HCT116 (cell line): Measurements from ENCODE around the gene TTC29. TPM values are rescaled to one million over a fixed set of nuclear protein-coding genes. Genes with fewer than 3 reads are reported as not detected.

Experiments
- ATAC-seq: fragments of 200-7000 bp; cut with Tn5 transposase; 2 replicates; pipeline ENCODE4 v1.9.1; 2020; ENCODE audit warnings: mild to moderate bottlenecking, moderate library complexity
- BruUV-seq: library from RNA; stranded (reverse); fragments of 400-500 nt; replicated peaks from 2 replicates; lab custom pipeline; 2021; lab: Mats Ljungman, UMichigan
- CTCF ChIA-PET: fragments of 300-600 bp; sonication (Branson Sonifier 250); formaldehyde crosslinking; loops from one replicate; lab custom pipeline; 2021; ENCODE audit warnings: antibody characterized with exemption; lab: Charles Lee
- POLR2A ChIA-PET: fragments of 300-600, 350-600 bp; sonication (Branson Sonifier 250); formaldehyde crosslinking; loops from one replicate; lab custom pipeline; 2021; ENCODE audit warnings: antibody characterized with exemption; lab: Charles Lee
- RAD21 ChIA-PET, 2 experiments: fragments of 300-600 bp; sonication (Branson Sonifier 250); formaldehyde crosslinking; loops; one replicate each; lab custom pipeline; 2023; ENCODE audit warnings: low total read pairs in 2 of 2; ENCODE audit not compliant: uncharacterized antibody in 2 of 2, unreplicated experiment in 2 of 2, low non-redundant PET in 1 of 2; lab: Charles Lee
- DNase-seq: peaks from one replicate; pipeline ENCODE4 v3.0.0-alpha.2; 2010; ENCODE audit warnings: low read depth, low spot score
- H2AFZ ChIP-seq: fragments of 200-600 bp; shearing (Covaris generic), sonication (generic); 2 replicates; pipeline ENCODE4 v1.6.1; 2017; ENCODE audit warnings: low read depth, mixed run types, mixed read lengths, antibody characterized with exemption, low read length; ENCODE audit not compliant: poor library complexity, severe bottlenecking
- H3K27ac ChIP-seq: 2 replicates; pipeline ENCODE4 v1.5.1; 2012; ENCODE audit warnings: low read depth, low read length
- H3K27me3 ChIP-seq: fragments of 200-600 bp; sonication (generic); 2 replicates; pipeline ENCODE4 v1.6.1; 2016; ENCODE audit warnings: mixed run types, low read length, mixed read lengths; ENCODE audit not compliant: insufficient read depth
- H3K36me3 ChIP-seq, 2 experiments: fragments of 200-500 bp in 1 of 2; fragments of 200-600 bp in 1 of 2; sonication (Bioruptor generic) in 1 of 2; sonication (generic) in 1 of 2; 2 replicates each; pipeline versions ENCODE4 v1.5.1 to v1.6.1; 2014 to 2016; ENCODE audit warnings: low read length in 2 of 2, inconsistent platforms in 1 of 2, mixed read lengths in 1 of 2, mixed run types in 1 of 2; ENCODE audit not compliant: insufficient read depth in 2 of 2, control insufficient read depth in 1 of 2
- H3K4me1 ChIP-seq, 2 experiments: fragments of 200-600 bp in 1 of 2; sonication (generic) in 1 of 2; 2 replicates each; pipeline versions ENCODE4 v1.5.1 to v1.6.1; 2012 to 2017; ENCODE audit warnings: low read length in 2 of 2, inconsistent platforms in 1 of 2, mild to moderate bottlenecking in 1 of 2, mixed read lengths in 1 of 2, mixed run types in 1 of 2, moderate library complexity in 1 of 2; ENCODE audit not compliant: insufficient read depth in 2 of 2, control insufficient read depth in 1 of 2
- H3K4me2 ChIP-seq: fragments of 200-600 bp; sonication (generic); 2 replicates; pipeline ENCODE4 v1.6.1; 2017; ENCODE audit warnings: mixed run types, low read length, mixed read lengths
- H3K4me3 ChIP-seq, 2 experiments: fragments of 200-600 bp in 1 of 2; sonication (generic) in 1 of 2; replicated peaks in 1 of 2; 2 replicates each; pipeline ENCODE4 v1.5.1; 2011 to 2016; ENCODE audit warnings: low read length in 2 of 2, control low read depth in 1 of 2, low read depth in 1 of 2, mild to moderate bottlenecking in 1 of 2, mixed read lengths in 1 of 2, mixed run types in 1 of 2
- H3K79me2 ChIP-seq: fragments of 200-600 bp; sonication (generic); 2 replicates; pipeline ENCODE4 v1.6.1; 2017; ENCODE audit warnings: mild to moderate bottlenecking, mixed run types, low read length, moderate library complexity, mixed read lengths; ENCODE audit not compliant: insufficient read depth
- H3K9ac ChIP-seq: fragments of 200-600 bp; sonication (generic); 2 replicates; pipeline ENCODE4 v1.6.1; 2016; ENCODE audit warnings: low read length, mixed read lengths
- H3K9me2 ChIP-seq: fragments of 200-600 bp; sonication (generic), shearing (Covaris generic); 2 replicates; pipeline ENCODE4 v1.6.1; 2017; ENCODE audit warnings: mixed run types, mild to moderate bottlenecking, moderate library complexity; ENCODE audit not compliant: insufficient read depth
- H3K9me3 ChIP-seq, 2 experiments: fragments of 200-500 bp in 1 of 2; fragments of 200-600 bp in 1 of 2; sonication (Bioruptor generic) in 1 of 2; sonication (generic) in 1 of 2; 2 replicates each; pipeline ENCODE4 v1.6.1; 2014 to 2017; ENCODE audit warnings: low read length in 2 of 2, mixed read lengths in 2 of 2, inconsistent platforms in 1 of 2, low read depth in 1 of 2, mild to moderate bottlenecking in 1 of 2, mixed run types in 1 of 2, moderate library complexity in 1 of 2; ENCODE audit not compliant: control insufficient read depth in 1 of 2, insufficient read depth in 1 of 2
- H4K20me1 ChIP-seq: fragments of 200-600 bp; sonication (generic), shearing (Covaris generic); 2 replicates; pipeline ENCODE4 v1.6.1; 2017; ENCODE audit warnings: mixed run types, mild to moderate bottlenecking, moderate library complexity; ENCODE audit not compliant: insufficient read depth
- EZH2 ChIP-seq: fragments of 200-600 bp; sonication (generic); IDR thresholded peaks from 2 replicates; pipeline ENCODE4 v1.6.1; 2017; ENCODE audit warnings: antibody characterized with exemption, mixed run types
- EZH2phosphoT487 ChIP-seq: fragments of 200-600 bp; IDR thresholded peaks from 2 replicates; pipeline ENCODE4 v1.6.1; 2018; ENCODE audit warnings: antibody characterized with exemption, borderline replicate concordance
- FOSL1 ChIP-seq: IDR thresholded peaks from 2 replicates; pipeline ENCODE4 v1.6.1; 2012; ENCODE audit warnings: low read depth
- SIN3A ChIP-seq: IDR thresholded peaks from 2 replicates; pipeline ENCODE4 v1.6.1; 2012; ENCODE audit warnings: low read depth
- SRF ChIP-seq: IDR thresholded peaks from 2 replicates; pipeline ENCODE4 v1.6.1; 2012; ENCODE audit warnings: low read depth
- TCF7L2 ChIP-seq: IDR thresholded peaks from 2 replicates; pipeline ENCODE4 v1.7.0; 2011; ENCODE audit warnings: borderline replicate concordance, inconsistent platforms; ENCODE audit not compliant: insufficient read depth, insufficient read length; ENCODE audit errors: extremely low read depth
- YY1 ChIP-seq: IDR thresholded peaks from 2 replicates; pipeline ENCODE4 v1.6.1; 2011; ENCODE audit warnings: low read length, low read depth, moderate library complexity, mild to moderate bottlenecking; ENCODE audit not compliant: insufficient replicate concordance; ENCODE audit errors: extremely low read depth
- ZBTB33 ChIP-seq: IDR thresholded peaks from 2 replicates; pipeline ENCODE4 v1.6.1; 2011; ENCODE audit warnings: mild to moderate bottlenecking, low read length, moderate library complexity; ENCODE audit not compliant: insufficient replicate concordance; ENCODE audit errors: extremely low read depth
- intact Hi-C: fragments of 100-400 bp; cut with micrococcal nuclease; formaldehyde crosslinking; loops from 2 replicates; pipeline ENCODE4 v1.10.0; 2022
- total RNA-seq: library from RNA; stranded (reverse); gene quantifications from one replicate; pipeline ENCODE4 v1.2.1, GENCODE V29; 2021; ENCODE audit not compliant: unreplicated experiment
- TF ChIP-seq, protein P1 (sequence below): IDR thresholded peaks from 2 replicates; pipeline ENCODE4 v1.6.1; 2012
- TF ChIP-seq, protein P2 (sequence below): IDR thresholded peaks from 2 replicates; pipeline ENCODE4 v1.6.1; 2012; ENCODE audit warnings: low read depth

The TTC29 gene
- total RNA-seq, 1 experiment from 2014 or later = not detected

DNA sequence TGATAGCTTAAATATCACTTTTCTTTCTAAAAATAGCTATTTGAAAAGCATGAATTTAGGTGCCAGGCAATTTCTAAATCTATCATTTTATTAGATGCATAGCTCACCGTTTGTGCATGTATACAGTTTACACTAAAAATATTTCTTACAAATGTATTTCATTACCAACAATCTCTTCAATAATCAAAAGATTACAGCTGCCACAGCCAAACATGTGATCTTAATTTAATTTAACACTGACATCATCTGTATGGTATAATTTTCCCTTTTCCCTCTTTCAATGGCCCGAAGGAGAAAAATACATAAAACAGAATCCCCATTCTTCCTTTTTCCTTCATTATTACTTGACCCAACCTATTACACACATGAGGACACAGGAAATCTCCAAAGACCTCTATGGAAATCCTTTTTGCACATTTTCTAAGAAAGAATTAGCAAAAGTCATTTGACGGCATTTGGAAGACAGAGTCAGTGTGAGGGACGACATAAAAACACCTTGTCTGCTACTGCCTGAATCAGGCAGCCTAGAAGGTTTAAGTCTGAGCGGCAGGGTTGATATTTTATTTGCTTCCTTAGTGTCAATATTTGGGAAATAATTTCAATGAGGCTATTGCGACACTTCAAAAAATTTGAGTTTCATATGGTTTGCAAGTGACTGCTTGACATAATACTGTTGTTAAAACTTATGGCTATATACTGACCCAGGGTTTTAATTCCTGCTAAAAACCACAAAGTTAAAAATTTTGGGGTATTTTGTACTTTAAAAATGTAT is 111.2 kb downstream of the TTC29 start:
- H3K9me3 ChIP-seq = no peaks in the 10 kb centered on the region
- ChIA-PET POLR2A (no interaction called here), RAD21 (no interaction called here), CTCF (no interaction called here)
- intact Hi-C loops = no loop called here
- TF ChIP-seq YY1 (no peak), FOSL1 (no peak), EZH2phosphoT487 (no peak), ZBTB33 (no peak), SRF (no peak), EZH2 (no peak), SIN3A (no peak), TCF7L2 (no peak)
- TF ChIP-seq, protein P1, sequence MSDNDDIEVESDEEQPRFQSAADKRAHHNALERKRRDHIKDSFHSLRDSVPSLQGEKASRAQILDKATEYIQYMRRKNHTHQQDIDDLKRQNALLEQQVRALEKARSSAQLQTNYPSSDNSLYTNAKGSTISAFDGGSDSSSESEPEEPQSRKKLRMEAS = no peak
- TF ChIP-seq, protein P2, sequence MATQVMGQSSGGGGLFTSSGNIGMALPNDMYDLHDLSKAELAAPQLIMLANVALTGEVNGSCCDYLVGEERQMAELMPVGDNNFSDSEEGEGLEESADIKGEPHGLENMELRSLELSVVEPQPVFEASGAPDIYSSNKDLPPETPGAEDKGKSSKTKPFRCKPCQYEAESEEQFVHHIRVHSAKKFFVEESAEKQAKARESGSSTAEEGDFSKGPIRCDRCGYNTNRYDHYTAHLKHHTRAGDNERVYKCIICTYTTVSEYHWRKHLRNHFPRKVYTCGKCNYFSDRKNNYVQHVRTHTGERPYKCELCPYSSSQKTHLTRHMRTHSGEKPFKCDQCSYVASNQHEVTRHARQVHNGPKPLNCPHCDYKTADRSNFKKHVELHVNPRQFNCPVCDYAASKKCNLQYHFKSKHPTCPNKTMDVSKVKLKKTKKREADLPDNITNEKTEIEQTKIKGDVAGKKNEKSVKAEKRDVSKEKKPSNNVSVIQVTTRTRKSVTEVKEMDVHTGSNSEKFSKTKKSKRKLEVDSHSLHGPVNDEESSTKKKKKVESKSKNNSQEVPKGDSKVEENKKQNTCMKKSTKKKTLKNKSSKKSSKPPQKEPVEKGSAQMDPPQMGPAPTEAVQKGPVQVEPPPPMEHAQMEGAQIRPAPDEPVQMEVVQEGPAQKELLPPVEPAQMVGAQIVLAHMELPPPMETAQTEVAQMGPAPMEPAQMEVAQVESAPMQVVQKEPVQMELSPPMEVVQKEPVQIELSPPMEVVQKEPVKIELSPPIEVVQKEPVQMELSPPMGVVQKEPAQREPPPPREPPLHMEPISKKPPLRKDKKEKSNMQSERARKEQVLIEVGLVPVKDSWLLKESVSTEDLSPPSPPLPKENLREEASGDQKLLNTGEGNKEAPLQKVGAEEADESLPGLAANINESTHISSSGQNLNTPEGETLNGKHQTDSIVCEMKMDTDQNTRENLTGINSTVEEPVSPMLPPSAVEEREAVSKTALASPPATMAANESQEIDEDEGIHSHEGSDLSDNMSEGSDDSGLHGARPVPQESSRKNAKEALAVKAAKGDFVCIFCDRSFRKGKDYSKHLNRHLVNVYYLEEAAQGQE = no peak
- H3K9ac ChIP-seq = no peak overlapping the region
- H3K4me1 ChIP-seq = no peaks in the 10 kb centered on the region
- no peak for ATAC-seq
- H2AFZ ChIP-seq = no peak overlapping the region
- H3K4me2 ChIP-seq = no peak overlapping the region
- no peaks in the 10 kb centered on the region for H4K20me1 ChIP-seq
- no TSS peak for BruUV-seq
- H3K27me3 ChIP-seq = peaks cover 13% of the 10 kb centered on the region; the same call in 1 of the 2 replicates
- H3K27ac ChIP-seq = no peak overlapping the region
- DNase-seq = no peak
- no peaks in the 10 kb centered on the region for H3K79me2 ChIP-seq
- H3K36me3 ChIP-seq = no peaks in the 10 kb centered on the region
- H3K4me3 ChIP-seq = no peak overlapping the region
- H3K9me2 ChIP-seq = no peaks in the 10 kb centered on the region
